ENCODE results near the gene PAPOLG. TPM values are rescaled to one million over a fixed set of nuclear protein-coding genes. Genes with fewer than 3 reads are reported as not detected.

The PAPOLG gene
- total RNA-seq, 1 donor from 2014 or later = 12.6 TPM

- TF ChIP-seq CTCF (conservative IDR thresholded peaks at IDR 0.05; ENCODE audit: low read depth, low read length) = no peak
- DNase-seq (ENCODE audit: low read depth) = no peak
- no peak overlapping the region for H3K4me3 ChIP-seq (ENCODE audit: low read depth, low read length)
Observed at GRCh38 chr2:60831921-60832320, 75.9 kb downstream of the PAPOLG start.

GRCh38 chr2:60832621-60833020, 76.6 kb downstream of the PAPOLG start:
- no peak overlapping the region for H3K4me3 ChIP-seq (ENCODE audit: low read depth, low read length)
- TF ChIP-seq CTCF (conservative IDR thresholded peaks at IDR 0.05; ENCODE audit: low read depth, low read length) = no peak
- DNase-seq (ENCODE audit: low read depth) = no peak

GRCh38 chr2:60834270-60834717, 78.2 kb downstream of the PAPOLG start:
- no peak overlapping the region for H3K4me3 ChIP-seq (ENCODE audit: low read depth, low read length)
- DNase-seq (ENCODE audit: low read depth) = no peak
- no peak for TF ChIP-seq CTCF (conservative IDR thresholded peaks at IDR 0.05; ENCODE audit: low read depth, low read length)

- DNase-seq (ENCODE audit: low read depth) = no peak
- TF ChIP-seq CTCF (conservative IDR thresholded peaks at IDR 0.05; ENCODE audit: low read depth, low read length) = no peak
- H3K4me3 ChIP-seq (ENCODE audit: low read depth, low read length) = no peak overlapping the region
Observed at GRCh38 chr2:60836491-60836890, 80.4 kb downstream of the PAPOLG start.

- TF ChIP-seq CTCF (conservative IDR thresholded peaks at IDR 0.05; ENCODE audit: low read depth, low read length) = no peak
- H3K4me3 ChIP-seq (ENCODE audit: low read depth, low read length) = no peak overlapping the region
- no peak for DNase-seq (ENCODE audit: low read depth)
Observed at GRCh38 chr2:60837123-60837522, 81.1 kb downstream of the PAPOLG start.

- TF ChIP-seq CTCF (conservative IDR thresholded peaks at IDR 0.05; ENCODE audit: low read depth, low read length) = no peak
- no peak overlapping the region for H3K4me3 ChIP-seq (ENCODE audit: low read depth, low read length)
- DNase-seq (ENCODE audit: low read depth) = no peak
Observed at GRCh38 chr2:60838481-60838880, 82.4 kb downstream of the PAPOLG start.

GRCh38 chr2:60839126-60839813, 83.2 kb downstream of the PAPOLG start:
- DNase-seq (ENCODE audit: low read depth) = no peak
- no peak overlapping the region for H3K4me3 ChIP-seq (ENCODE audit: low read depth, low read length)
- TF ChIP-seq CTCF (conservative IDR thresholded peaks at IDR 0.05; ENCODE audit: low read depth, low read length) = no peak

Data from epithelial cell of proximal tubule (primary cell).